ENCODE measurements around the gene OSBPL3. TPM values are rescaled to one million over a fixed set of nuclear protein-coding genes. Genes with fewer than 3 reads are reported as not detected.

Gene OSBPL3
- total and polyA plus RNA-seq, 2 donors (not counting 3 experiments of a cell fraction or from before 2014, with no cell fraction given) = 7.5 to 27.1 TPM

GRCh38 chr7:24769014-24769830, 210.8 kb downstream of the OSBPL3 start:
- no peak for FAIRE-seq
- Histone ChIP-seq H3K4me1 (ENCODE audit: control insufficient read depth, extremely low read depth, insufficient read depth, low read length) (no peaks in the 10 kb centered on the region), H3K9ac (replicated peaks; ENCODE audit: extremely low read depth, insufficient read depth, low read length) (no peak overlapping the region), H3K9me3 (replicated peaks; ENCODE audit: control insufficient read depth, insufficient read depth, low read length) (no peaks in the 10 kb centered on the region), H3K4me2 (ENCODE audit: insufficient read depth, low read length) (no peak overlapping the region), H3K79me2 (ENCODE audit: control insufficient read depth, insufficient read depth, low read length) (no peaks in the 10 kb centered on the region), H3K4me3 (replicated peaks in 1 of 3; ENCODE audit: insufficient read depth in 1 of 3, low read depth in 1 of 3, low read length in 3 of 3) (no peak overlapping the region), H3K36me3 (ENCODE audit: control insufficient read depth in 2 of 2, extremely low read depth in 1 of 2, insufficient read depth in 2 of 2, low read length in 2 of 2) (no peaks in the 10 kb centered on the region), H3K27me3 (ENCODE audit: control insufficient read depth in 2 of 2, insufficient read depth in 2 of 2, low read length in 2 of 2) (peaks cover 5 to 6% of the 10 kb centered on the region in 2 experiments), H3K27ac (ENCODE audit: insufficient read depth, low read depth, low read length) (no peak overlapping the region), H2AFZ (ENCODE audit: low read depth, low read length) (no peak overlapping the region), H4K20me1 (replicated peaks; ENCODE audit: control insufficient read depth, extremely low read depth, insufficient read depth, low read length) (no peaks in the 10 kb centered on the region), H3K9me1 (replicated peaks; ENCODE audit: control insufficient read depth, extremely low read depth, insufficient read depth, low read length) (no peaks in the 10 kb centered on the region)
- no peak for TF ChIP-seq JUN (IDR thresholded peaks at IDR 0.05; ENCODE audit: borderline replicate concordance, insufficient read depth, insufficient read length, low read depth)
- TF ChIP-seq POLR2A (IDR thresholded peaks at IDR 0.05; ENCODE audit: low read depth, low read length) = no peak
- no peak for TF ChIP-seq MAX (IDR thresholded peaks at IDR 0.05; ENCODE audit: insufficient read depth, insufficient read length)
- no peak for TF ChIP-seq FOS (IDR thresholded peaks at IDR 0.05; ENCODE audit: borderline replicate concordance, insufficient read depth, low read length)
- TF ChIP-seq MYC (IDR thresholded peaks at IDR 0.05; ENCODE audit: low read depth, low read length) = no peak
- TF ChIP-seq POLR2AphosphoS5 (IDR thresholded peaks at IDR 0.05; ENCODE audit: insufficient read depth, low read depth, low read length) = no peak
- no peak for TF ChIP-seq GATA2 (IDR thresholded peaks at IDR 0.05; ENCODE audit: insufficient read depth, insufficient read length, low read depth, low read length)
- TF ChIP-seq EZH2 (IDR thresholded peaks at IDR 0.05; ENCODE audit: borderline replicate concordance, low read depth, low read length, severe bottlenecking) = no peak
- no peak for TF ChIP-seq CTCF (IDR thresholded peaks at IDR 0.05; ENCODE audit: extremely low read depth in 1 of 2, insufficient read depth in 1 of 2, low read depth in 1 of 2, low read length in 2 of 2)
- ChIA-PET POLR2A (no interaction called here), CTCF (interaction anchor here (1.5 to 2.2 kb wide), 3 partner anchors 9 to 367 kb away, joined by 4 to 10 read pairs (median 5); no protein-coding TSS in a partner anchor)
- dilution Hi-C loops (cut with MboI; ENCODE audit: extremely low pct_ligation_motif_present, low sequenced_read_pairs) = no loop called here
- BruUV-seq (replicated peaks) = no TSS peak
- intact Hi-C loops (cut with micrococcal nuclease) = loop anchor here (5.0 kb wide), 1 partner anchor 367 kb away; no protein-coding TSS in a partner anchor
- DNase-seq (ENCODE audit: low read depth, low spot score) = no peak

All from endothelial cell of umbilical vein (primary cell).